DMS53 treated with DMSO at 0.1 percent for 48 hours (cell line): ENCODE measurements around the gene TMEM214.

Experiments
- DNase-seq: peaks from one replicate; lab custom pipeline; 2025; ENCODE audit not compliant: unreplicated experiment; lab: John Stamatoyannopoulos, UW

The TMEM214 gene

GRCh38 chr2:27039426-27039825 is 6.7 kb downstream of the TMEM214 start:
- no peak for DNase-seq

GRCh38 chr2:27039871-27040270 is 7.1 kb downstream of the TMEM214 start:
- no peak for DNase-seq

GRCh38 chr2:27040282-27040681 is 7.5 kb downstream of the TMEM214 start:
- no peak for DNase-seq

GRCh38 chr2:27041752-27042151 is 9.0 kb downstream of the TMEM214 start:
- DNase-seq, result no peak

GRCh38 chr2:27042159-27042661 is 9.4 kb downstream of the TMEM214 start:
- DNase-seq, result no peak

- no peak for DNase-seq
Measured at GRCh38 chr2:27042985-27043634, 10.3 kb downstream of the TMEM214 start.

- DNase-seq, result peak; percentile 26
Measured at GRCh38 chr2:27049422-27050280, 16.9 kb downstream of the TMEM214 start.

GRCh38 chr2:27050281-27050995 is 17.7 kb downstream of the TMEM214 start:
- peak; percentile 87 for DNase-seq

- peak; percentile 87 for DNase-seq
Measured at GRCh38 chr2:27050996-27051901, 18.5 kb downstream of the TMEM214 start, which contains the start of gene AGBL5. TSS of gene AGBL5 (plus strand) at chr2:27051668. CDS start at chr2:27052959, 1,291 bp downstream.

GRCh38 chr2:27051902-27052645 is 19.3 kb downstream of the TMEM214 start:
- no peak for DNase-seq

- DNase-seq, result no peak
Measured at GRCh38 chr2:27053321-27053720, 20.6 kb downstream of the TMEM214 start.

- no peak for DNase-seq
Measured at GRCh38 chr2:27053776-27054175, 21.0 kb downstream of the TMEM214 start.

GRCh38 chr2:27054721-27055120 is 22.0 kb downstream of the TMEM214 start:
- no peak for DNase-seq

GRCh38 chr2:27057184-27057583 is 24.4 kb downstream of the TMEM214 start:
- no peak for DNase-seq

- no peak for DNase-seq
Measured at GRCh38 chr2:27058210-27058609, 25.4 kb downstream of the TMEM214 start.

- no peak for DNase-seq
Measured at GRCh38 chr2:27059141-27059820, 26.5 kb downstream of the TMEM214 start.

GRCh38 chr2:27060323-27060722 is 27.6 kb downstream of the TMEM214 start:
- DNase-seq, result no peak

- DNase-seq, result no peak
Measured at GRCh38 chr2:27065128-27065527, 32.4 kb downstream of the TMEM214 start.

GRCh38 chr2:27067385-27067784 is 34.6 kb downstream of the TMEM214 start:
- DNase-seq, result no peak
